GM12873 (cell line): Measurements from ENCODE around the gene NSDHL.

Experiments used
- TF ChIP-seq, protein P1 (sequence below): IDR thresholded peaks from 2 replicates; pipeline ENCODE4 v1.5.1; 2012; ENCODE audit warnings: low read depth, mild to moderate bottlenecking, moderate library complexity, low read length, control low read depth; ENCODE audit not compliant: insufficient read depth; ENCODE audit errors: missing control alignments

NSDHL gene

DNA sequence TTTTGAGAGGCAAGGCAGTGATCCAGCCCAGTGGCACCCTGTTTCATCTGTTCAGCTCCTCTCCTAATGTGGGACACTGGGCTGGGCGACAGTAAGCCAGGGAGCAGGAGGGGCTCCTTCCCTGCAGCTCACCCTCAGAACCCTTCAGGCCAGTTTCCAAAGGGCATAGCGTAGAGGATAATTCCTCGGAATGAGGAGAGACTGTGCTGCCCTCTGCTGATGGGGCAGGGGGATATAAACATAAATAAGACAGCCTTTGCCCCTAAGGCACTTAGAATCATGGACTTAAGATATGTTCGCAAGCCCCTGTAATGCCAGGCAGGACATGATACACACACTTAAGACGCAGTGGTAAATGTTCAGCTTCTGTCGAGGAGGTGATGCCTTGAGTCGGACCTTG, 39.1 kb downstream of the NSDHL start:
- TF ChIP-seq, protein P1, sequence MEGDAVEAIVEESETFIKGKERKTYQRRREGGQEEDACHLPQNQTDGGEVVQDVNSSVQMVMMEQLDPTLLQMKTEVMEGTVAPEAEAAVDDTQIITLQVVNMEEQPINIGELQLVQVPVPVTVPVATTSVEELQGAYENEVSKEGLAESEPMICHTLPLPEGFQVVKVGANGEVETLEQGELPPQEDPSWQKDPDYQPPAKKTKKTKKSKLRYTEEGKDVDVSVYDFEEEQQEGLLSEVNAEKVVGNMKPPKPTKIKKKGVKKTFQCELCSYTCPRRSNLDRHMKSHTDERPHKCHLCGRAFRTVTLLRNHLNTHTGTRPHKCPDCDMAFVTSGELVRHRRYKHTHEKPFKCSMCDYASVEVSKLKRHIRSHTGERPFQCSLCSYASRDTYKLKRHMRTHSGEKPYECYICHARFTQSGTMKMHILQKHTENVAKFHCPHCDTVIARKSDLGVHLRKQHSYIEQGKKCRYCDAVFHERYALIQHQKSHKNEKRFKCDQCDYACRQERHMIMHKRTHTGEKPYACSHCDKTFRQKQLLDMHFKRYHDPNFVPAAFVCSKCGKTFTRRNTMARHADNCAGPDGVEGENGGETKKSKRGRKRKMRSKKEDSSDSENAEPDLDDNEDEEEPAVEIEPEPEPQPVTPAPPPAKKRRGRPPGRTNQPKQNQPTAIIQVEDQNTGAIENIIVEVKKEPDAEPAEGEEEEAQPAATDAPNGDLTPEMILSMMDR = no peak

DNA sequence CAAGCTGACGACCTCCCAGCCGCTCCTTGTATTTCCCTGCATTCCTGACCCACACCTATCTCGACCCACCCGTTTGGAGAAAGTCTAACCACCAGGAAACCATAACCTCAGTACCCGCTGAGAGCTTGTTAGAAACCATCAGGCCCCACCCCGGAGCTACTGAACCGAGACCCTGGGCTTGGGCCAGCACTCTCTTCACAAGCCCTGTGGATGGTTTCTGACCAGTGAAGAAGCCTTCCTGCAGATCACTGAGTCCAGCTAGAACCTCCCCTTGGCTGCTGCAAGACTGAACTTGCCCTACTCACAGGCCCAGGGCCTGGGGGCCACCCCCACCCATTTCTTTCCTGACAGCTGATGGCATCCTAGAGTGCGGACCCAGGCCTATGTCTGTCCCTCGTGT, 40.4 kb downstream of the NSDHL start:
- TF ChIP-seq, protein P1 = no peak

- TF ChIP-seq, protein P1 = no peak
Measured at GRCh38 chrX:152872522-152872921, 41.7 kb downstream of the NSDHL start.

DNA sequence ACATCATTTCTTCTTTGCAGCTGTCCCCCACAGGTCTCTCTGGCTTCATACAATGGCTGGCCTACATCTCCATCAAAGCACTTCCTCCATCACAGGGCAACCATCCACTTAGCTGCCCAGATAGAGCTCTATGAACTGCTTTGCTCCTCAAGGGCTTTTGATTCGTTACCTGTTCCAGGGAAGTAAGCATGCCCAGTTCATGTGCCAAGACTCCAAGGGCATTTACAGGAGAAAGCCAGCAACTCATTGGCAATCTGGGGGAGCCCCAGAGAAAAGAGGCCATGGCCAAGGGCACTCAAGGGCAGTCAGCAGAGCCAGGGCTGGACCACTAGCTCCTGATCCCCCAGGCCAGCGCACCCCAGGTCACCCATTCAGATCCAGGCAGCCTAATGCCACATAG, 42.5 kb downstream of the NSDHL start:
- TF ChIP-seq, protein P1 = no peak

- TF ChIP-seq, protein P1 = no peak
Measured at GRCh38 chrX:152876931-152877840, 46.3 kb downstream of the NSDHL start.

DNA sequence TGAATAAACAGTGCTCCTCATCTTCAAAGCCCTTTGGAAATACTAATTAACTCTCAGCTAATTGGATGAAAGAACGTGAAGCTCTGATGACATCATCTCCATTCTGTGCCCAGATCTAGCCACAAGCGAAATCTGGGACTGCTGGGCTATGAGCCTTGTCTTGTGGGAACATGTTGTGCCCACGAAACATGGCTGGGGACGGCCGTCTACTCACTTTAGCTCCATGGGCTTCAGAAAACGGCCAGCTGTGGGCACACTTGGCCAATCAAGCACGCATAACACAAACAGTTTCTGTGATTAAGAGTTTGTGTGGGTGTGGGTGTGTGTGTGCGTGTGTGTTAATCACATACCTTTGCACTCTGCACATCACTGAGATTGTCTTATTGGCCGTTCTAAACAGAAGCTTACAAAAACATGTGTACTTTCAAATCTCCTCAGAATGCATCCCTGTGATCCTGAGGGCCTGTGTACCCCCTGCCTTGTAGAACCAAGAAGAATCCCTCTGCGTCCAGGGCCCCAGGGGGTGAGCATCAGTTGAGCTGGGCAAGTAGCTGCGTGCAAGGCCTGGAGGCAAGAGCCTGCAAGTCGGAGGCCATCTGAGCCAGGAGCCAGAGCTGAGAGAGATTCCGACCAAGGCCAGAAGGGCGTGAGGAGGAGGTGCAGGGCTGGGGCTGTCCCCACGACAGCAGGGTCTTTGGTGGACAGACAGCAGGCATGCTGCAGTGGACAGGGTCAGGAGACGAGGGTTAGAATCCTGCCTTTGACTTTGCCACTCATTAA, 48.3 kb downstream of the NSDHL start:
- TF ChIP-seq, protein P1 = no peak

GRCh38 chrX:152881289-152881688, 50.4 kb downstream of the NSDHL start:
- TF ChIP-seq, protein P1 = no peak
